HG02840 (cell line): ENCODE data around the gene PBX3.

Experiments
- ATAC-seq: cut with Tn5 transposase; IDR thresholded peaks from one replicate; pipeline ENCODE4 v1.9.1; 2021; ENCODE audit warnings: mild to moderate bottlenecking, moderate library complexity, moderate number of reproducible peaks; ENCODE audit not compliant: unreplicated experiment, low FRiP score

Gene PBX3

DNA sequence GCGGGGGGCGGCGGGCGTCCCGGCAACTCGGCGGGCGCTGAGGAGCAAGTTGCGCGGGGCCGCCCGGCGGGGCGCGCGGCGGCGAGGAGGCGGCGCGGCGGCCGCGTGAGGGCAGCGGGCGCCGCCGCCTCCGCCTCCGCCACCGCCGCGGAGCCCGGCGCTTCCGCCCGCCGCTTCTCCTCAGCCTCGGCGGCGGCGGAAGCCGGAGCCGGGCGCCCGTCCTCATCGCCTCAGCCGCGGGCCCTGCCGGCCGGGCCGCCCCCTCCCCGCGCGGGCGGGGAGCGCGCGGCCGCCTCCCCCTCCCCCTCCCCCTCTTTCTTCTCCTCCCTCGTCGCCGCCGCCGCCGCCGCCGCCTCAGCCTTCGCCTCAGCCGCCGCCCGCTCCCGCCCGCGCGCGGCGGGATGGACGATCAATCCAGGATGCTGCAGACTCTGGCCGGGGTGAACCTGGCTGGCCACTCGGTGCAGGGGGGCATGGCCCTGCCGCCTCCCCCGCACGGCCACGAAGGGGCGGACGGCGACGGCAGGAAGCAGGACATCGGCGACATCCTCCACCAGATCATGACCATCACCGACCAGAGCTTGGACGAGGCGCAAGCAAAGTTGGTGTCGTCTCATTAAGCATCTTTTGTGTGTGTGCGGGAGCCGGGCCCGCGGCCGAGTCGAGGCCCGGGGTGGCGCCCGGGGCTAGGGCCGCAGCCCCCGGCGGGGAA lies at the start of gene PBX3:
Gene PBX3 (plus strand): TSS at position 321 of the 712 bp plus-strand sequence.
- ATAC-seq, result peak; percentile 16

DNA sequence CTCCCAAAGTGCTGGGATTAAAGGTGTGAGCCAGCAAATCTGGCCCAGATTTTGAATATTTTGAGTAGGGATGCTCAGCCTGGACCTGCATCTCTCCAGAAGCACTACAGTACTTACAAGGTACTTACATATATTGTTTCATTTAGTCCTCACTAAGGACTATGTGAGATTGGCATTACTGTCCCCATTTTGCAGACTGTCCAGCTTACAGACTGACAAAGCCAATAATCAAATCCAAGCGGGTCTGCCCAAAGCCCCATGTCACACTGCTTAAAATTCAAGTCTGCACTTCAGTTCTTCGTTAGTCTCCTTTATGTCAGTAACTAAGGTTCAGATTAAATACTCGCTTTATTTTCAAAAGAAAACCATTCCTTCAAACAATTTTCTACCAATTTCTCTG lies 47.3 kb upstream of the PBX3 start:
- no peak for ATAC-seq

GRCh38 chr9:125700791-125701190 lies 46.4 kb upstream of the PBX3 start:
- ATAC-seq, result peak; percentile 88

DNA sequence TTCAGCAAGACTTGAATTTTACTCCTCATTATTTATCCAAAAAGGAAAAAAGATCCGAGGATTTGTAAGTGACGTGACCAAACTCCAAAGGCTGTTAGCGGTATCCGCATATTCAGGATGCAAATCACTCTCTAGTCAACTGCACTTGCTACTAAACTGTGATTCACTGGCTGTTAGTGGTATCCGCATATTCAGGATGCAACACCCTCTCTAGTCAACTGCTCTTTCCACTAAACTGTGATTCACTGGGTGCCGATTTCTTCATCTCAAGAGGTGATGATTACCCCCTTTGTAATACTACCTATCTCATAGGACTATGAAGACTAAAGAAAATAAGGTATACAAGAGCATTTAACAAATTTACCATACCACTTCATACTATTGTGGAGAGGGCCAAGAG lies 45.8 kb upstream of the PBX3 start:
- no peak for ATAC-seq

GRCh38 chr9:125703662-125704061 lies 43.5 kb upstream of the PBX3 start:
- ATAC-seq, result no peak

- no peak for ATAC-seq
Observed at GRCh38 chr9:125705893-125706292, 41.3 kb upstream of the PBX3 start.

DNA sequence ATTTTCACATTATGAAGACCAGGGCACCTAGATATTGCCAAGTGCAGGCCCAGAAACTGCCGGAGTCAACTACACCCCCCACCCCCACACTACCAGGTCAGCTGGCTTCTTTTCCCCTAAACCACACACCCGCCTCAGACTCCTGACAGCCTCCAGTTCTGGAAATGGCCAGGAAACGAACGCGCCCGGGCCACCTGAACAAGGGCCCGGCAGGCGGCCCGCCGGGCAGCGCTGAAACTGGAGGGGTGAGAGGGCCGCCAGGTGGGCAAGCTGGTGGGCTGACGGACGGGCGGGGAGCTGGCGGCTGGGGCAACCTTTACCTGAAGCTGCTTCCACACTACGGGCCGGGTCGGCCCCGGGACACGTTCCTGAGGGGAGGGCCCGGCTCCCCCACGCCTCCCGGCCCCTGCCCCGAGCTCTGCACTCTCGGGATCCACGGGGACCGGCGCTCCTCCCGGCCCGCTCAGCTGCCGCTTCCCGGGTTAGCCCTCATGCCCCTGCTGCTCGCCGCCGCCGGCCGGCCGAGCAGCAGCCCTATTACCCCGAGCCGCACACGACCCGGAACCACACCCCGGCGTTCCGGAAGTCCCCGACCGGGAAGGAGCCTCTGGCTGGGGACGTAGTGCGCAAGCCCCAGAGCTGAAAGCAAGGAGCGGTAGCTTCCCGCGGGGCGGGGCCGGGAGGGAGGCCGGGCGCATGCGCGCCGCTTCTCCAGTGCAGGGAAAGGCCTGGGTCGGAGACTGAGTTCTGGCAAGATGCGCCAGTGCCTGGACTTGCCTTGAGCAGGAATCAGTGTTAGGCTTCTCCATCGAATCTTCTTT lies 40.3 kb upstream of the PBX3 start, which contains the start of gene MAPKAP1:
Gene MAPKAP1 (minus strand): TSS at position 558 of the 821 bp plus-strand sequence. CDS start 34,634 bp downstream, outside the sequence.
- peak; percentile 96 for ATAC-seq

GRCh38 chr9:125707472-125707804 lies 39.7 kb upstream of the PBX3 start:
- ATAC-seq, result no peak

DNA sequence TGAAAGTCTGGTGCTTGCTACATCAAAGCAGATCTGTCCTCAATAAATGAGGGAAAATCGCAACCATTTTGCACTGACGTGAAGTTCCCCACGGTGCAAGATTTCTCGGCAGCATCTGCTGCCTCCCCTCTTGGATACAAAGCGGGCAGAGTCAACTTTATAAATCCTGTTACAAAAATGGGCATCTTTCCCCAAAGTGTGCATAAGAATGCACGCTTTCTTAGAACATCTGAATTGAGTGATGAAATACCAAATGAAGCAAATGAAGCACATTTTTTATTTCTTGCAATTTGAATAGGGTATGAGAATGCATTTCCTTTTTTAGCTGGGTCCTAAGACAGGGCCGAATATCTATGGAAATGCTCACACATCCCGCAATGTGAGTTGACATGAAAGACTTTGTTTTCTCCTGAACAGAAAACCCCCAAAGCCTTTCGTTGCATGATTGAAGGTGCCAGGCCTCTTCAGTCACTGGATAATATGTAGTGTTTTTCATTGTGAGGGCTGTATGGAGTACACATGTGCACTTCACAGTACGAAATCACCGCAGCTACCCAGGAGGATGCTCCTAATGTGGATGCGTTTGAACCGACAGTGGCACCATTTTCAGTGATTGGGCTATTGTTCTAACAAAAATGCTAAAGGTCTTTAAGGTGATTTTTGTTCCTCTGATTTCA lies 20.6 kb upstream of the PBX3 start:
- ATAC-seq, result no peak

DNA sequence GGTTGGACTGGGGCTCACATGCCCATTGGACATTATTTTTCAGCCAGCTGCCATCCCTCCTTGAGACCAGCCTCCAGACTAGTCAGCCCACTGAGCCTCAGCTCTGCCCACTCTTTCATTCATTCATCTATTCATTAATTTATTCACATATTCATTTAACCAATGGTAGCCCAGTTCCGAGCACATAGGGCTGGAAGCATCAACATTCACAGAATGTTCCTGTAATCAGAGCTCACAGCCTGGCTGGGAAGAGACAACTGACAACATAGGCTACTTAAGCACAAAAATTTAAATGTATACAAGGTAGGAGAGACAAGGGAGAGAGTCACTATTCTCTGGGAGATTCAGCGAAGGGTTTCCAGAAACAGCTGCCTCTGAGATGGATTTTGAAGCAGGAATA lies 17.0 kb upstream of the PBX3 start:
- ATAC-seq, result no peak

GRCh38 chr9:125732562-125732961 lies 14.6 kb upstream of the PBX3 start:
- no peak for ATAC-seq

GRCh38 chr9:125739436-125739835 lies 7.7 kb upstream of the PBX3 start:
- no peak for ATAC-seq

DNA sequence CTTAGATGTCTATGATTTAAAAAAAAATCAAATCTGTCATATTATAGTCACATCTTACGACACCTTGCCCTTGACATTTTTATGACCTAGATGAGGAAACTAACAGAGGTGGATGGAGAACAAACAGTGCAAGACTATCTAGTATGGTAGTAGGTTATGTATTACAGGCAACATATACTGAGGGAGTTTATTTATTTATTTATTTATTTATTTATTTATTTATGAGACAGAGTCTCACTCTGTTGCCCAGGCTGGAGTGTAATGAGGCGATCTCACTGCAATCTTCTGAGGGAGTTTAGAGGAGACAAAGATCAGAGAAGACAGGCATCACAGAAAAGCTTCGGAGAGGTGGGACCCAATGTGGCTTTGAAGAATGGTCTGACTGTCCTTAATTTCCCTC lies 4.5 kb upstream of the PBX3 start:
- ATAC-seq, result no peak

GRCh38 chr9:125743682-125744428 lies 3.3 kb upstream of the PBX3 start:
- no peak for ATAC-seq

GRCh38 chr9:125744616-125745015 lies 2.6 kb upstream of the PBX3 start:
- no peak for ATAC-seq

- ATAC-seq, result no peak
Observed at GRCh38 chr9:125745018-125745417, 2.2 kb upstream of the PBX3 start.

DNA sequence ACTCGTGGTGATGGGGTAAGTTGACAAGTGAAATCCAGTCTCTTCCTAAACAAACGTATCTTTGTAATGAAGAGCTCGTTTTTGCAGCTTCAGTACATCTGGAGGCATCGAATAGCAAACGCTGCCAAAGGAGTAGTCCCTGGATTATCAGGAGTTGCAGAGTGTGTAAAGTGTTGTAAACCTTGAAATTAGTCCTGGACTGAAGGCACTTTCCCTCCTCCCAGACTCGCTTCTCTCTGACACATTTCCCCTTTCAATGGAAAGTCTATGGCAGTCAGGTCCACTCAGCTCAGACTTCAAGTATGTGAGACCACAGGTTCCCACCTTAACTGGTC lies 1.5 kb upstream of the PBX3 start:
- ATAC-seq, result no peak

DNA sequence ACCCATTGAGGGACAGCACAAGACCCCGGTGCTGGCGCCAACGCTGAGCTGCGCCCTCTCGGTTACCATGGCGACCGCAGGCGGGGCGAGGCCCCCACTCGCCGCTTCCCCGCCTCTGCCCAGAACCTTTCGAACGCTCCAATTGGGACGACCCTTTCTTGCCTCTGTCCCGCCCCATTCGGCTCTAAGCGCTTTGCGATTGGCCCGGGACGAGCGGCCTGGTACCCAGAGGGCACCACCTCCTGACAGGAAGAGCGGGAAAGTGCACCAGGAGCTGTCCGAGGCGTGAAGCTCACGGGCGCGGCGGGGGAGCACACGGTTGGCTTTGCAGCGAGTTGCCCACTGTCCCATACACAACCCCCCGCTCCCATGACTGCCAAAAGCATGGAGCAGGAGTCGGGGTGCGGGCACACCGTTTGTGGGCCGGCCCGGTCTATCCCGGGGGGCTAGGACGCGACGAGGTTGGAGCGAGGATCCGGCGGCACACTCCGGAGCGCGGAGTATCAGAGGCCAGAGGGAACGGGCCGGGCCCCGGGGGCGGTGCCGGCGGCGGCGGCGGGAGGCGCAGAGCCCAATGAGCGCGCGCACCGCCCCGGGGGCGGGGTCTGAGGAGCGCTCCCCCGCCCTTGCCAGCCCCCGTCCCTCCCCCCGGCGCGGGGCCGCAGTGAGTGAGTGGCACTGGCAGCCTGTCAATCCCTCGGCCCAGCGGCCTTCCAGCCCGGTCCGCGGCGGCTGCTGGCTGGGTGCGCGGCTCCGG lies 978 bp upstream of the PBX3 start:
- ATAC-seq, result peak; percentile 66

- ATAC-seq, result peak; percentile 10
Observed at GRCh38 chr9:125746774-125747052, 460 bp upstream of the PBX3 start.

DNA sequence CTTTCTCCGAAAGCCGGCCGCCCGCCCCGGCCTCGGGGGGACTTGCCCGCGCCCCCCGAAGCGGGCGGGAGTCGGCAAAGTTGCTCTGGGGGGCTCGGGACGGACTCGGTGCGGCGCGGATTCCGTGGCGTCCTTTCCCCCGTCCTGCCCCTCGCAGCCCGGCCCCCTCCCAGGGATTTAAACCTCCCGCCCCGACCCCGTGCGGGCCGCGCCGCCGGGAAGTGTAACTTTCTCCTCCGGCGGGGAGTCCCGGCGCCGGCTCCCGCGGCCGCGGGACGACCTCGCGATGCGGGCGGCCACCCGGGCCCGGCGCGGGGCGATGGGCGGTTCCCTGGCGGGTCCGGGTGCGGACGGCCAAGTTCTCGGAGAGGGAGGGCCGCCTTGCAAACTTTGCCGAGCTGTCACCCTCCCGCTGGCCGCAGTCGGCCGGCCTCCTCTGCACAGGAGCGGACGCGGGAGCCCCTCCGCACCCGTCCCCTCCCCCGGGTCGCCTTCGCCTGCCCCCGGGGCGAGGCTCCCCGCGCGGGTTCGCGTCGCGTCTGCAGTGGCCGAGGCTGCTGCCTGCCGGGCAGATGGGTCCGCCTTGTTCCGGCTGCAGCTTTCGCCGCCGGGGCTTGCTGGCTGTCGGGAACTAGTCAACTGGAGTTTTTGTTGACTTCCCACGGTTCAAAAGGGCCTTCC lies 732 bp downstream of the PBX3 start:
- peak; percentile 2 for ATAC-seq
